IMR-90 (cell line): ENCODE measurements around the gene TNS3. TPM values are rescaled to one million over a fixed set of nuclear protein-coding genes. Genes with fewer than 3 reads are reported as not detected.

Source experiments
- ATAC-seq: fragments of 200-7000 bp; cut with Tn5 transposase; 2 replicates; pipeline ENCODE4 v1.9.1; 2020; ENCODE audit warnings: low read depth, mild to moderate bottlenecking, moderate library complexity
- BruUV-seq: library from RNA; stranded (reverse); fragments of 400-500 nt; replicated peaks from 2 replicates; lab custom pipeline; 2021; lab: Mats Ljungman, UMichigan
- CTCF ChIA-PET: fragments of 300-600 bp; formaldehyde crosslinking; extraction: SDS; loops from one replicate; lab custom pipeline; 2021; ENCODE audit warnings: antibody characterized with exemption; lab: Yijun Ruan, JAX
- POLR2A ChIA-PET: fragments of 300-600 bp; sonication (Branson Sonifier 250); formaldehyde crosslinking; loops from one replicate; lab custom pipeline; 2022; ENCODE audit warnings: antibody characterized with exemption; ENCODE audit not compliant: unreplicated experiment; lab: Charles Lee
- DNase-seq: peaks from one replicate; pipeline ENCODE4 v3.0.0; 2013
- H2AFZ ChIP-seq: replicated peaks from 2 replicates; pipeline ENCODE3; 2013; ENCODE audit warnings: low read length, mild to moderate bottlenecking; ENCODE audit not compliant: poor library complexity
- H2AK5ac ChIP-seq: 2 replicates; pipeline ENCODE4 v1.6.1; 2013; ENCODE audit warnings: low read depth, low read length, inconsistent platforms
- H2AK9ac ChIP-seq: replicated peaks from 2 replicates; pipeline ENCODE3; 2013; ENCODE audit warnings: mild to moderate bottlenecking, low read depth, low read length, moderate library complexity; ENCODE audit not compliant: poor library complexity
- H2BK120ac ChIP-seq: 2 replicates; pipeline ENCODE4 v1.6.1; 2013; ENCODE audit warnings: low read depth, low read length, inconsistent platforms
- H2BK15ac ChIP-seq: 3 replicates; pipeline ENCODE4 v1.6.1; 2013; ENCODE audit warnings: low read depth, low read length, inconsistent platforms
- H2BK20ac ChIP-seq: 2 replicates; pipeline ENCODE4 v1.6.1; 2013; ENCODE audit warnings: low read depth, mild to moderate bottlenecking, inconsistent platforms, low read length, moderate library complexity
- H2BK5ac ChIP-seq: 2 replicates; pipeline ENCODE4 v1.6.1; 2013; ENCODE audit warnings: mild to moderate bottlenecking, low read depth, low read length, inconsistent platforms; ENCODE audit not compliant: poor library complexity, severe bottlenecking
- H3K14ac ChIP-seq: replicated peaks from 2 replicates; pipeline ENCODE4 v1.6.1; 2013; ENCODE audit warnings: low read depth, low read length, inconsistent platforms
- H3K18ac ChIP-seq: 2 replicates; pipeline ENCODE4 v1.6.1; 2013; ENCODE audit warnings: low read depth, low read length, control low read depth
- H3K23ac ChIP-seq: 2 replicates; pipeline ENCODE4 v1.6.1; 2013; ENCODE audit warnings: low read depth, low read length, inconsistent platforms
- H3K27ac ChIP-seq: 2 replicates; pipeline ENCODE4 v1.5.1; 2013; ENCODE audit warnings: mild to moderate bottlenecking, control low read depth, low read length; ENCODE audit not compliant: insufficient read depth
- H3K27me3 ChIP-seq: 2 replicates; pipeline ENCODE4 v1.6.1; 2013; ENCODE audit warnings: low read length; ENCODE audit not compliant: control insufficient read depth, insufficient read depth
- H3K36me3 ChIP-seq: 2 replicates; pipeline ENCODE4 v1.6.1; 2013; ENCODE audit warnings: low read length, mixed read lengths; ENCODE audit not compliant: control insufficient read depth, insufficient read depth
- H3K4ac ChIP-seq: 2 replicates; pipeline ENCODE4 v1.6.1; 2013; ENCODE audit warnings: low read depth, low read length, inconsistent platforms
- H3K4me1 ChIP-seq: 2 replicates; pipeline ENCODE4 v1.6.1; 2013; ENCODE audit warnings: low read length, mixed read lengths; ENCODE audit not compliant: control insufficient read depth, insufficient read depth
- H3K4me2 ChIP-seq: 2 replicates; pipeline ENCODE4 v1.6.1; 2013; ENCODE audit warnings: low read depth, mild to moderate bottlenecking, control low read depth, low read length, moderate library complexity
- H3K4me3 ChIP-seq: 2 replicates; pipeline ENCODE4 v1.5.1; 2013; ENCODE audit warnings: low read depth, mild to moderate bottlenecking, control low read depth, low read length, moderate library complexity; ENCODE audit not compliant: insufficient read depth
- H3K56ac ChIP-seq: 2 replicates; pipeline ENCODE4 v1.6.1; 2013; ENCODE audit warnings: low read length, inconsistent platforms; ENCODE audit not compliant: insufficient read depth; ENCODE audit errors: extremely low read depth
- H3K79me1 ChIP-seq, 2 experiments: 2 replicates each; pipeline ENCODE4 v1.6.1; 2013; ENCODE audit warnings: low read length in 2 of 2, inconsistent platforms in 1 of 2, low read depth in 1 of 2
- H3K9ac ChIP-seq: 2 replicates; pipeline ENCODE4 v1.6.1; 2013; ENCODE audit warnings: low read depth, low read length, control low read depth
- H3K9me1 ChIP-seq: 2 replicates; pipeline ENCODE4 v1.6.1; 2013; ENCODE audit warnings: low read length, inconsistent platforms; ENCODE audit not compliant: insufficient read depth
- H3K9me3 ChIP-seq: 2 replicates; pipeline ENCODE4 v1.6.1; 2013; ENCODE audit warnings: low read length; ENCODE audit not compliant: control insufficient read depth, insufficient read depth
- H4K20me1 ChIP-seq: 2 replicates; pipeline ENCODE4 v1.6.1; 2013; ENCODE audit warnings: low read length, inconsistent platforms; ENCODE audit not compliant: insufficient read depth
- H4K5ac ChIP-seq: 2 replicates; pipeline ENCODE4 v1.6.1; 2013; ENCODE audit warnings: mild to moderate bottlenecking, low read depth, low read length, control low read depth
- H4K8ac ChIP-seq, 2 experiments: 2 replicates each; pipeline ENCODE4 v1.6.1; 2013; ENCODE audit warnings: low read depth in 2 of 2, low read length in 2 of 2, control low read depth in 1 of 2, inconsistent platforms in 1 of 2
- H4K91ac ChIP-seq: 2 replicates; pipeline ENCODE4 v1.6.1; 2013; ENCODE audit warnings: low read depth, low read length, inconsistent platforms; ENCODE audit not compliant: insufficient read depth
- BHLHE40 ChIP-seq: fragments of 150-350 bp; IDR thresholded peaks from 2 replicates; pipeline ENCODE4 v1.6.1; 2016; ENCODE audit warnings: mild to moderate bottlenecking, low read depth, low read length
- CEBPB ChIP-seq: IDR thresholded peaks from 2 replicates; pipeline ENCODE4 v1.6.1; 2012; ENCODE audit warnings: low read depth, low read length, improper control_type of control experiment
- CHD1 ChIP-seq: IDR thresholded peaks from 2 replicates; pipeline ENCODE4 v1.6.1; 2012; ENCODE audit warnings: low read depth, low read length, improper control_type of control experiment
- FOS ChIP-seq: fragments of 150-350 bp; IDR thresholded peaks from 2 replicates; pipeline ENCODE4 v1.6.1; 2016; ENCODE audit warnings: low read depth, low read length
- MAFK ChIP-seq: IDR thresholded peaks from 2 replicates; pipeline ENCODE4 v1.6.1; 2012; ENCODE audit warnings: low read depth, low read length, improper control_type of control experiment
- MAZ ChIP-seq: IDR thresholded peaks from 2 replicates; pipeline ENCODE4 v1.6.1; 2012; ENCODE audit warnings: low read depth, mild to moderate bottlenecking, low read length, improper control_type of control experiment, moderate library complexity, borderline replicate concordance
- MXI1 ChIP-seq: IDR thresholded peaks from 2 replicates; pipeline ENCODE4 v1.6.1; 2012; ENCODE audit warnings: low read depth, mild to moderate bottlenecking, low read length, moderate library complexity, borderline replicate concordance
- NFE2L2 ChIP-seq: fragments of 150-350 bp; IDR thresholded peaks from 2 replicates; pipeline ENCODE4 v1.6.1; 2016; ENCODE audit warnings: low read depth, mild to moderate bottlenecking, low read length
- POLR2A ChIP-seq: IDR thresholded peaks from 2 replicates; pipeline ENCODE4 v1.6.1; 2012; ENCODE audit warnings: mild to moderate bottlenecking, low read depth, low read length
- RAD21 ChIP-seq: IDR thresholded peaks from 2 replicates; pipeline ENCODE4 v1.6.1; 2012; ENCODE audit warnings: low read length, improper control_type of control experiment
- RCOR1 ChIP-seq: IDR thresholded peaks from 2 replicates; pipeline ENCODE4 v1.6.1; 2012; ENCODE audit warnings: mild to moderate bottlenecking, low read length, improper control_type of control experiment; ENCODE audit not compliant: insufficient replicate concordance
- RFX5 ChIP-seq: IDR thresholded peaks from 2 replicates; pipeline ENCODE4 v1.8.0; 2012; ENCODE audit warnings: low read depth, mild to moderate bottlenecking, low read length, moderate library complexity
- SMC3 ChIP-seq: fragments of 150-350 bp; IDR thresholded peaks from 2 replicates; pipeline ENCODE4 v1.6.1; 2016; ENCODE audit warnings: low read depth, mild to moderate bottlenecking, antibody characterized with exemption, low read length, moderate library complexity
- WGBS, 2 experiments: methylation state at CpG; one replicate each; pipeline versions ENCODE4 v1.1.5 to v1.1.7; 2013; ENCODE audit warnings: missing lambda C conversion rate in 2 of 2; ENCODE audit not compliant: insufficient read length in 1 of 2; ENCODE audit errors: extremely low coverage in 2 of 2; 5-methylcytosine and 5-hydroxymethylcytosine counted together
- dilution Hi-C: fragments of 300-500 bp; cut with HindIII; formaldehyde crosslinking; loops from one replicate; pipeline ENCODE4 v1.14.3; 2018; ENCODE audit warnings: low sequenced_read_pairs; ENCODE audit not compliant: unreplicated experiment
- in situ Hi-C: fragments of 300-500 bp; cut with MboI; formaldehyde crosslinking; loops from 3 replicates; pipeline ENCODE4 v1.14.3; 2019; ENCODE audit warnings: low sequenced_read_pairs, inconsistent platforms, mixed read lengths
- intact Hi-C: fragments of 100-400 bp; cut with micrococcal nuclease; formaldehyde crosslinking; loops from 2 replicates; pipeline ENCODE4 v1.10.0; 2022
- polyA plus RNA-seq, 3 experiments: library from polyadenylated mRNA; depleted of rRNA; stranded (reverse); fragments of >200 nt; gene quantifications; 2 replicates each; pipeline ENCODE4 v1.2.3, GENCODE V29; 2012; ENCODE audit warnings: low replicate concordance in 1 of 3
- total RNA-seq: library from RNA; depleted of rRNA; stranded (reverse); fragments of >200 nt; gene quantifications from 2 replicates; pipeline ENCODE4 v1.2.3, GENCODE V29; 2012
- TF ChIP-seq, protein P1 (sequence below): fragments of 150-350 bp; IDR thresholded peaks from 2 replicates; pipeline ENCODE4 v1.6.1; 2016; ENCODE audit warnings: low read depth, mild to moderate bottlenecking, low read length, moderate library complexity, borderline replicate concordance
- TF ChIP-seq, protein P2 (sequence below): fragments of 150-350 bp; IDR thresholded peaks from 2 replicates; pipeline ENCODE4 v1.6.1; 2017; ENCODE audit warnings: mild to moderate bottlenecking, antibody characterized with exemption, low read length, low read depth
- TF ChIP-seq, protein P3 (sequence below): conservative IDR thresholded peaks from 2 replicates; pipeline ENCODE4 v1.5.1; 2012; ENCODE audit warnings: mild to moderate bottlenecking, low read depth, low read length, improper control_type of control experiment

Gene TNS3
- total and polyA plus RNA-seq, 2 of the 4 experiments (the other 2 are of a cell fraction), result 64.3 to 79.2 TPM

DNA sequence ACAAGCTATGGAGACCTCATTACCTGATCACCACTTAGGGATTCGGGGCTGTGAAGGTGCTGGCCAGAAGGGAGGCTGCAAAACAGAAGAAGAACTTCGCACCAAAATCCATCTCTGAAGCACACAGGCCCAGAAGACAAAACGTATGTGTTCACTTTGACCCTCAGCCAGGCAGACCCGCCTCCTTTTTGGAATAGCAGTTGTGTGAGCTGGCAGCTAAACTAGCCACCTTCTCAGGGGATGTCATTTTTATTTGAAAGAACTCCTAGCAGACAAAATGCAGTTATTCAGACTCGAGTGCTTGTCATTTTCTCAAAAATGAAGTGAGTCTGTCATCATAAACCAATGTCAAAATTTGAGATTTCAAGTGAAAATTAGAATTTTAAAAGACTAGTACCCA, 71.7 kb downstream of the TNS3 start:
- Histone ChIP-seq H2AFZ (no peak overlapping the region), H4K5ac (peak overlapping the region; percentile 25), H3K79me1 (peaks cover 44 to 93% of the 10 kb centered on the region in 2 experiments), H2BK120ac (peak overlapping the region; percentile 39; the same call in 1 of the 2 replicates), H3K4ac (peak overlapping the region; percentile 75), H3K14ac (peak overlapping the region; percentile 75), H3K9ac (no peak overlapping the region), H3K4me2 (no peak overlapping the region), H3K27me3 (no peaks in the 10 kb centered on the region), H4K91ac (peak overlapping the region; percentile 66), H3K36me3 (peaks cover 30% of the 10 kb centered on the region), H2AK5ac (peak overlapping the region; percentile 93), H3K4me1 (peaks cover 30% of the 10 kb centered on the region), H2BK5ac (no peak overlapping the region), H2BK15ac (peak overlapping the region; percentile 57; the same call in 1 of the 3 replicates), H3K18ac (no peak overlapping the region), H3K23ac (peak overlapping the region; percentile 73; the same call in 1 of the 2 replicates), H3K9me1 (peaks cover 55% of the 10 kb centered on the region), H3K4me3 (no peak overlapping the region), H2BK20ac (peak overlapping the region; percentile 57; the same call in 1 of the 2 replicates), H2AK9ac (peak overlapping the region; percentile 47), H4K20me1 (peaks cover 40% of the 10 kb centered on the region), H3K9me3 (no peaks in the 10 kb centered on the region), H3K27ac (no peak overlapping the region), H4K8ac (0 out of 4 replicates have a peak overlapping the region, but pooled peaks of 1 of the 2 experiments have one; percentile 26), H3K56ac (no peak overlapping the region)
- dilution Hi-C loops (no loop called here), in situ Hi-C loops (no loop called here), intact Hi-C loops (loop anchor here (5.0 kb wide), 1 partner anchor 307 kb away; no protein-coding TSS in a partner anchor)
- no peak for ATAC-seq
- no peak for DNase-seq
- BruUV-seq, result no TSS peak
- TF ChIP-seq MAZ (no peak), RCOR1 (no peak), RAD21 (no peak), RFX5 (no peak), BHLHE40 (no peak), CHD1 (no peak), MAFK (no peak), NFE2L2 (no peak), FOS (no peak), MXI1 (no peak), SMC3 (no peak), CEBPB (no peak), POLR2A (no peak)
- TF ChIP-seq, protein P1, sequence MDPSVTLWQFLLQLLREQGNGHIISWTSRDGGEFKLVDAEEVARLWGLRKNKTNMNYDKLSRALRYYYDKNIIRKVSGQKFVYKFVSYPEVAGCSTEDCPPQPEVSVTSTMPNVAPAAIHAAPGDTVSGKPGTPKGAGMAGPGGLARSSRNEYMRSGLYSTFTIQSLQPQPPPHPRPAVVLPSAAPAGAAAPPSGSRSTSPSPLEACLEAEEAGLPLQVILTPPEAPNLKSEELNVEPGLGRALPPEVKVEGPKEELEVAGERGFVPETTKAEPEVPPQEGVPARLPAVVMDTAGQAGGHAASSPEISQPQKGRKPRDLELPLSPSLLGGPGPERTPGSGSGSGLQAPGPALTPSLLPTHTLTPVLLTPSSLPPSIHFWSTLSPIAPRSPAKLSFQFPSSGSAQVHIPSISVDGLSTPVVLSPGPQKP, result no peak
- TF ChIP-seq, protein P2, sequence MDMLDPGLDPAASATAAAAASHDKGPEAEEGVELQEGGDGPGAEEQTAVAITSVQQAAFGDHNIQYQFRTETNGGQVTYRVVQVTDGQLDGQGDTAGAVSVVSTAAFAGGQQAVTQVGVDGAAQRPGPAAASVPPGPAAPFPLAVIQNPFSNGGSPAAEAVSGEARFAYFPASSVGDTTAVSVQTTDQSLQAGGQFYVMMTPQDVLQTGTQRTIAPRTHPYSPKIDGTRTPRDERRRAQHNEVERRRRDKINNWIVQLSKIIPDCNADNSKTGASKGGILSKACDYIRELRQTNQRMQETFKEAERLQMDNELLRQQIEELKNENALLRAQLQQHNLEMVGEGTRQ, result no peak
- TF ChIP-seq, protein P3, sequence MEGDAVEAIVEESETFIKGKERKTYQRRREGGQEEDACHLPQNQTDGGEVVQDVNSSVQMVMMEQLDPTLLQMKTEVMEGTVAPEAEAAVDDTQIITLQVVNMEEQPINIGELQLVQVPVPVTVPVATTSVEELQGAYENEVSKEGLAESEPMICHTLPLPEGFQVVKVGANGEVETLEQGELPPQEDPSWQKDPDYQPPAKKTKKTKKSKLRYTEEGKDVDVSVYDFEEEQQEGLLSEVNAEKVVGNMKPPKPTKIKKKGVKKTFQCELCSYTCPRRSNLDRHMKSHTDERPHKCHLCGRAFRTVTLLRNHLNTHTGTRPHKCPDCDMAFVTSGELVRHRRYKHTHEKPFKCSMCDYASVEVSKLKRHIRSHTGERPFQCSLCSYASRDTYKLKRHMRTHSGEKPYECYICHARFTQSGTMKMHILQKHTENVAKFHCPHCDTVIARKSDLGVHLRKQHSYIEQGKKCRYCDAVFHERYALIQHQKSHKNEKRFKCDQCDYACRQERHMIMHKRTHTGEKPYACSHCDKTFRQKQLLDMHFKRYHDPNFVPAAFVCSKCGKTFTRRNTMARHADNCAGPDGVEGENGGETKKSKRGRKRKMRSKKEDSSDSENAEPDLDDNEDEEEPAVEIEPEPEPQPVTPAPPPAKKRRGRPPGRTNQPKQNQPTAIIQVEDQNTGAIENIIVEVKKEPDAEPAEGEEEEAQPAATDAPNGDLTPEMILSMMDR, result no peak
- ChIA-PET CTCF (interaction anchor here (0.7 to 1.0 kb wide), 2 partner anchors 143 to 482 kb away, joined by 3 read pairs; no protein-coding TSS in a partner anchor), POLR2A (no interaction called here)
- no CpG with 5 or more reads among the region's 5 CpGs for WGBS, 2 experiments
